Measurements from ENCODE around the gene NKIRAS2. TPM values are rescaled to one million over a fixed set of nuclear protein-coding genes. Genes with fewer than 3 reads are reported as not detected.

NKIRAS2 gene
- total and polyA plus RNA-seq, 4 donors: 16.4 to 20.7 (median 17.4) TPM

GRCh38 chr17:42062681-42063080, 42.8 kb downstream of the NKIRAS2 start:
- WGBS: 88% methylated on average over 14 of the region's 14 CpGs
- TF ChIP-seq CTCF (IDR thresholded peaks at IDR 0.05; ENCODE audit: low read depth, low read length, missing input control): no peak
- TF ChIP-seq NR2F2 (IDR thresholded peaks at IDR 0.05): no peak
- no peak for TF ChIP-seq SP1 (IDR thresholded peaks at IDR 0.05)
- TF ChIP-seq YY1 (IDR thresholded peaks at IDR 0.05): no peak
- TF ChIP-seq ATF3 (IDR thresholded peaks at IDR 0.05): no peak
- no peak for TF ChIP-seq REST (IDR thresholded peaks at IDR 0.05)
- no peak for TF ChIP-seq RXRA (IDR thresholded peaks at IDR 0.05)
- no peak for TF ChIP-seq RAD21 (IDR thresholded peaks at IDR 0.05)
- Histone ChIP-seq H3K4me1 (ENCODE audit: control insufficient read depth in 4 of 4, insufficient read depth in 4 of 4, low read length in 3 of 4) (peaks cover 0 to 4% (median 3%) of the 10 kb centered on the region in 4 donors), H3K27me3 (ENCODE audit: control insufficient read depth in 4 of 4, insufficient read depth in 4 of 4, low read length in 3 of 4) (no peaks in the 10 kb centered on the region), H3K27ac (ENCODE audit: low read depth in 1 of 2, low read length in 2 of 2) (no peak overlapping the region), H3K4me3 (ENCODE audit: low read depth in 1 of 3, low read length in 3 of 3) (no peak overlapping the region), H3K36me3 (ENCODE audit: control insufficient read depth in 4 of 4, insufficient read depth in 3 of 4, low read depth in 1 of 4, low read length in 3 of 4) (no peaks in the 10 kb centered on the region), H3K9ac (ENCODE audit: low read depth in 1 of 2, low read length in 2 of 2) (no peak overlapping the region), H3K9me3 (ENCODE audit: control insufficient read depth in 4 of 4, low read length in 3 of 4) (no peaks in the 10 kb centered on the region)
- DNase-seq (ENCODE audit: low spot score): no peak

GRCh38 chr17:42065201-42065600, 45.3 kb downstream of the NKIRAS2 start:
- TF ChIP-seq TAF1 (conservative IDR thresholded peaks at IDR 0.05) (no peak), JUND (IDR thresholded peaks at IDR 0.05) (no peak), RAD21 (IDR thresholded peaks at IDR 0.05) (no peak), ZBTB33 (IDR thresholded peaks at IDR 0.05) (no peak), NR2F2 (IDR thresholded peaks at IDR 0.05) (no peak), RXRA (IDR thresholded peaks at IDR 0.05) (no peak)
- Histone ChIP-seq H3K27ac (ENCODE audit: low read depth in 1 of 2, low read length in 2 of 2) (no peak overlapping the region), H3K36me3 (ENCODE audit: control insufficient read depth in 4 of 4, insufficient read depth in 3 of 4, low read depth in 1 of 4, low read length in 3 of 4) (no peaks in the 10 kb centered on the region), H3K9me3 (ENCODE audit: control insufficient read depth in 4 of 4, low read length in 3 of 4) (no peaks in the 10 kb centered on the region), H3K4me1 (ENCODE audit: control insufficient read depth in 4 of 4, insufficient read depth in 4 of 4, low read length in 3 of 4) (peaks cover 0 to 4% (median 3%) of the 10 kb centered on the region in 4 donors), H3K4me3 (ENCODE audit: low read depth in 1 of 3, low read length in 3 of 3) (no peak overlapping the region), H3K27me3 (ENCODE audit: control insufficient read depth in 4 of 4, insufficient read depth in 4 of 4, low read length in 3 of 4) (no peaks in the 10 kb centered on the region), H3K9ac (ENCODE audit: low read depth in 1 of 2, low read length in 2 of 2) (no peak overlapping the region)
- DNase-seq (ENCODE audit: low spot score): no peak
- 81% methylated on average over 2 of the region's 2 CpGs for WGBS
